HepG2 (cell line): ENCODE measurements around the gene TPTE. TPM values are rescaled to one million over a fixed set of nuclear protein-coding genes. Genes with fewer than 3 reads are reported as not detected.
A peak's percentile ranks its signal among the peaks of the same experiment; 100 is the strongest.
"Not testable (repeated sequence)": the region's sequence is repeated elsewhere in the genome, so short reads cannot be mapped to it uniquely, and the experiment has no call there.

Source experiments
- ATAC-seq: fragments of 200-7000 bp; cut with Tn5 transposase; 3 replicates; pipeline ENCODE4 v1.9.1; 2020; ENCODE audit warnings: mild to moderate bottlenecking, moderate library complexity
- BruUV-seq: library from RNA; stranded (reverse); fragments of 400-500 nt; replicated peaks from 2 replicates; lab custom pipeline; 2021; lab: Mats Ljungman, UMichigan
- CTCF ChIA-PET: fragments of 300-600 bp; formaldehyde crosslinking; extraction: SDS; loops from one replicate; lab custom pipeline; 2021; ENCODE audit warnings: low total read pairs, inconsistent platforms, low intra/inter-chr PET ratio; lab: Yijun Ruan, JAX
- POLR2A ChIA-PET: fragments of 350-600 bp; sonication (Branson Sonifier 250); formaldehyde crosslinking; loops from one replicate; lab custom pipeline; 2020; ENCODE audit warnings: antibody characterized with exemption, inconsistent platforms; lab: Yijun Ruan, JAX
- DNase-seq: peaks from one replicate; pipeline ENCODE4 v3.0.0-alpha.2; 2015; ENCODE audit warnings: low spot score
- FAIRE-seq: peaks from 3 replicates; lab custom pipeline; 2011; peaks lifted over from hg19 to GRCh38; lab: Jason Lieb, UNC
- H2AFZ ChIP-seq: one replicate; pipeline ENCODE4 v1.6.1; 2011; ENCODE audit warnings: low read length, inconsistent platforms
- H3K27ac ChIP-seq: fragments of 300-600 bp; 3 replicates; pipeline ENCODE4 v1.8.0; 2011; ENCODE audit warnings: mixed run types, mild to moderate bottlenecking, mixed read lengths, low read length, inconsistent platforms; ENCODE audit not compliant: insufficient read depth; ENCODE audit errors: extremely low read length
- H3K27me3 ChIP-seq, 2 experiments: fragments of 200-600 bp in 1 of 2; 2 replicates in 1 of 2; 3 replicates in 1 of 2; pipeline versions ENCODE4 v1.6.0 to v1.8.0; 2011; ENCODE audit warnings: low read length in 2 of 2, mild to moderate bottlenecking in 2 of 2, moderate library complexity in 2 of 2, inconsistent platforms in 1 of 2; ENCODE audit not compliant: insufficient read depth in 2 of 2, control insufficient read depth in 1 of 2
- H3K36me3 ChIP-seq, 2 experiments: fragments of 200-600 bp in 1 of 2; replicated peaks in 1 of 2; 2 replicates in 1 of 2; 3 replicates in 1 of 2; pipeline versions ENCODE4 v1.5.1 to v1.8.0; 2011; ENCODE audit warnings: low read length in 2 of 2, inconsistent platforms in 1 of 2; ENCODE audit not compliant: insufficient read depth in 2 of 2, control insufficient read depth in 1 of 2
- H3K4me1 ChIP-seq: 2 replicates; pipeline ENCODE4 v1.5.1; 2012; ENCODE audit warnings: low read length, inconsistent platforms; ENCODE audit not compliant: insufficient read depth
- H3K4me2 ChIP-seq: 2 replicates; pipeline ENCODE4 v1.6.0; 2011; ENCODE audit warnings: low read depth, low read length, inconsistent platforms
- H3K4me3 ChIP-seq, 3 experiments: fragments of 200-600 bp in 1 of 3; sonication (generic), shearing (Covaris generic) in 1 of 3; replicated peaks in 1 of 3; 2 replicates each; pipeline ENCODE4 v1.5.1; 2011 to 2016; ENCODE audit warnings: low read length in 3 of 3, inconsistent platforms in 2 of 3, low read depth in 2 of 3, mild to moderate bottlenecking in 2 of 3, control low read depth in 1 of 3, mixed read lengths in 1 of 3; ENCODE audit not compliant: insufficient read depth in 1 of 3
- H3K79me2 ChIP-seq: one replicate; pipeline ENCODE4 v1.6.1; 2011; ENCODE audit warnings: low read length, inconsistent platforms; ENCODE audit not compliant: insufficient read depth
- H3K9ac ChIP-seq: 2 replicates; pipeline ENCODE4 v1.6.0; 2011; ENCODE audit warnings: mild to moderate bottlenecking, low read depth, low read length, inconsistent platforms; ENCODE audit not compliant: insufficient read depth
- H3K9me3 ChIP-seq: 2 replicates; pipeline ENCODE4 v1.5.1; 2012; ENCODE audit warnings: mild to moderate bottlenecking, low read length
- H4K20me1 ChIP-seq: 2 replicates; pipeline ENCODE4 v1.6.0; 2011; ENCODE audit warnings: inconsistent platforms, mild to moderate bottlenecking, low read length, moderate library complexity; ENCODE audit not compliant: insufficient read depth
- WGBS: methylation state at CpG from one replicate; pipeline ENCODE4 v1.1.6; 2017; ENCODE audit warnings: low lambda C conversion rate; 5-methylcytosine and 5-hydroxymethylcytosine counted together
- in situ Hi-C: cut with HindIII; loops from 2 replicates; pipeline ENCODE4 v1.10.0; 2017; ENCODE audit warnings: low pct_unique_long_range_greater_than_20kb; ENCODE audit not compliant: extremely low pct_ligation_motif_present
- intact Hi-C: fragments of 100-400 bp; cut with micrococcal nuclease; formaldehyde crosslinking; loops from one replicate; pipeline ENCODE4 v1.10.0; 2022; ENCODE audit not compliant: unreplicated experiment
- polyA plus RNA-seq, 8 experiments: library from polyadenylated mRNA; depleted of rRNA in 3 of 8; stranded (reverse) in 7 of 8; unstranded in 1 of 8; fragments of >200 nt; fragmentation: Illumina TruSeq in 4 of 8; extraction: Trizol in 4 of 8; gene quantifications; 2 replicates each; pipeline versions ENCODE4 v1.2.1 to v1.2.3, GENCODE V29; 2011 to 2016; ENCODE audit warnings: low read depth in 4 of 8, missing spikeins in 1 of 8, mixed read lengths in 1 of 8; ENCODE audit not compliant: insufficient read depth in 1 of 8
- total RNA-seq, 5 experiments: library from RNA; depleted of rRNA; stranded (reverse); fragments of >200 nt; fragmentation: Illumina TruSeq; extraction: Trizol; gene quantifications; 2 replicates each; pipeline ENCODE4 v1.2.3, GENCODE V29; 2016; ENCODE audit warnings: low read depth in 1 of 5

Gene TPTE
- total and polyA plus RNA-seq, 2 of the 13 experiments (the other 11 are each of a cell fraction or from before 2014, with no cell fraction given), result not detected

DNA sequence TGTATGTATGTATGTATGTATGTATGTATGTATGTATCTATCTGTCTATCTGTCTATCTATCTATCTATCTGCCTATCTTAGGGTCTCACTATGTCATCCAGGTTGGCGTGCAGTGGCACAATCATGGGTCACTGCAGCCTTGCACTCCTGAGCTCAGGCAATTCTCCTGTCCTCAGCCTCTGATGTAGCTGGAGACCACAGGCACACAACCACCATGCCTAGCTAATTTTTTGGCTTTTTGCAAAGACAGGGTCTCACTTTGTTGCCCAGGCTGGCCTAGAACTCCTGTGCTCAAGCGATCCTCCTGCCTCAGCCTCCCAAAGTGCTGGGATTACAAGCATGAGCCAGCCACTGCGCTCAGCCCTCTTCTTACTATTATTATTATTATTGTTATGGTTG lies 4.5 kb upstream of the TPTE start:
- H3K9ac ChIP-seq, DNase-seq, H4K20me1 ChIP-seq, CTCF ChIA-PET, H3K27me3 ChIP-seq, FAIRE-seq, H3K4me1 ChIP-seq, H3K79me2 ChIP-seq, H3K27ac ChIP-seq, H3K4me2 ChIP-seq, in situ Hi-C loops, POLR2A ChIA-PET, intact Hi-C loops, BruUV-seq, H3K4me3 ChIP-seq, H2AFZ ChIP-seq, H3K36me3 ChIP-seq, ATAC-seq: not testable (repeated sequence)
- WGBS, result 19% methylated on average over 3 of the region's 3 CpGs
- peaks cover 80% of the 10 kb centered on the region for H3K9me3 ChIP-seq

DNA sequence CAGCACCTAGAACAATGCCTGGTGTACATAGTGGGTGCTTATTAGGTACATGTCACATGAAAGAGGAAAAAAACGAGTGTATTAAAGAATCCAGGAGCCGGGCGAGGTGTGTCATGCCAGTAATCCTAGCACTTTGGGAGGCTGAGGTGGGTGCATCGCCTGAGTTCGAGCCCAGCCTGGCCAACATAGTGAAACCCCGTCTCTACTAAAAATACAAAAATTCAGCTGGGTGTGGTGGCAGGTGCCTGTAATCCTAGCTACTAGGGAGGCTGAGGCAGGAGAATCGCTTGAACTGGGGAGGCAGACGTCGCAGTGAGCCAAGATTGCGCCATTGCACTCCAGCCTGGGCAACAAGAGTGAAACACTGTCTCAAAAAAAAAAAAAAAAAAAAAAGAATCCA lies 3.5 kb upstream of the TPTE start:
- CTCF ChIA-PET, DNase-seq, FAIRE-seq, H3K36me3 ChIP-seq, in situ Hi-C loops, H3K27me3 ChIP-seq, H4K20me1 ChIP-seq, POLR2A ChIA-PET, H3K4me3 ChIP-seq, intact Hi-C loops, H3K4me2 ChIP-seq, H2AFZ ChIP-seq, H3K79me2 ChIP-seq, H3K27ac ChIP-seq, H3K9ac ChIP-seq, H3K4me1 ChIP-seq, BruUV-seq, ATAC-seq: not testable (repeated sequence)
- WGBS, result 20% methylated on average over 10 of the region's 10 CpGs
- peaks cover 79% of the 10 kb centered on the region for H3K9me3 ChIP-seq

DNA sequence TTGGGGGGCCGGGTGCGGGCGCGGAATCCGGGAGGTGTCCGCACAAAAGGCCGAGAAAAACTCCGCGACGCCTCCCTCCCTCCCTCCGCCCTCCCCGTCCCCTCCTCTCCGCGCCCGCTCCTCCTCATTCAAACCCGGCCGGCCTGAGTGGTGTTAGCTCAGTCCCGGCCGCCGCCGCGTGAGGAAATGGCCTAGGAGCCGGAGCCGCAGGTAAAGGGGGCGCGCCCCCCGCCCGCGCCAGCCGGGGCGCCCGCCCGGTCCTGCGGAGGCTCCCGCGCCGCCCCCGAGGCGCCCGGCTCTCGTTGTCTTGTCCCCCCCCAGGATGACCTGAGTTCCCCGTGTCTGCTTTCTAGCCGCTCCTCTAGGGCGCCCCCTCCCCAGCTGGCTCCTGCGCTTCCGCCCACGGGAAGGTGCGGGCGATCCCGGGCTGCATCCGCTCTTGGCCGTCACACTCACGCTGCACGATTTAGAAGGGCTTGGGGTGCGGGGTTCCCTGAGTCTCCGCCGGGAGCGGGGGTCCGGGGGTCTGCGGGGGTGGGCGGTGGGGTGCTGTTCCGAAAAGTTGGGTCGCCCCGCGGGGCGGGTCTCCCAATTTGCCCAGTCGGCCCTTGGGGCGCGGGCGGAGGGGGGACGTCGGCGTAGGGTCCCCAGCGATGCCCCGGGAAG lies 585 bp downstream of the TPTE start:
- ATAC-seq, result peak; percentile 35; the same call in 1 of the 3 replicates
- H3K9ac ChIP-seq, H3K79me2 ChIP-seq, H3K27me3 ChIP-seq, POLR2A ChIA-PET, FAIRE-seq, DNase-seq, BruUV-seq, intact Hi-C loops, H3K27ac ChIP-seq, H2AFZ ChIP-seq, CTCF ChIA-PET, H3K4me2 ChIP-seq, in situ Hi-C loops, H3K36me3 ChIP-seq, H3K4me1 ChIP-seq, H3K4me3 ChIP-seq, H4K20me1 ChIP-seq: not testable (repeated sequence)
- peaks cover 86% of the 10 kb centered on the region for H3K9me3 ChIP-seq
- 90% methylated on average over 75 of the region's 75 CpGs for WGBS
